Neural progenitor cell (in vitro differentiated cells): ENCODE measurements around the gene DIRAS1. TPM values are rescaled to one million over a fixed set of nuclear protein-coding genes. Genes with fewer than 3 reads are reported as not detected.

Experiments used
- DNase-seq: peaks from one replicate; pipeline ENCODE4 v3.0.0-alpha.2; 2016; ENCODE audit warnings: low spot score
- H2AFZ ChIP-seq: fragments of 200-600 bp; sonication (generic); replicated peaks from 2 replicates; pipeline ENCODE4 v1.6.1; 2016; ENCODE audit warnings: antibody characterized with exemption
- H3F3A ChIP-seq: fragments of 200-600 bp; sonication (generic); 2 replicates; pipeline ENCODE4 v1.6.1; 2016; ENCODE audit warnings: antibody characterized with exemption, low read depth
- H3K27ac ChIP-seq: fragments of 200-600 bp; sonication (generic); 2 replicates; pipeline ENCODE4 v1.5.1; 2016; ENCODE audit warnings: mild to moderate bottlenecking
- H3K27me3 ChIP-seq: fragments of 200-600 bp; sonication (generic); 2 replicates; pipeline ENCODE4 v1.6.1; 2016; ENCODE audit warnings: mild to moderate bottlenecking, moderate library complexity
- H3K36me3 ChIP-seq: fragments of 200-600 bp; sonication (generic); 2 replicates; pipeline ENCODE4 v1.5.1; 2016
- H3K4me1 ChIP-seq: fragments of 200-600 bp; sonication (generic); 2 replicates; pipeline ENCODE4 v1.6.1; 2016; ENCODE audit warnings: mixed run types
- H3K4me2 ChIP-seq: fragments of 200-600 bp; sonication (generic); 2 replicates; pipeline ENCODE4 v1.6.1; 2016
- H3K4me3 ChIP-seq: fragments of 200-600 bp; sonication (generic); 2 replicates; pipeline ENCODE4 v1.5.1; 2016
- H3K79me2 ChIP-seq: fragments of 200-600 bp; sonication (generic); 2 replicates; pipeline ENCODE4 v1.6.1; 2016; ENCODE audit warnings: low read depth
- H3K9ac ChIP-seq: fragments of 200-600 bp; sonication (generic); 2 replicates; pipeline ENCODE4 v1.6.1; 2016
- H3K9me3 ChIP-seq: fragments of 200-600 bp; sonication (generic); 2 replicates; pipeline ENCODE4 v1.5.1; 2016; ENCODE audit warnings: low read depth
- H4K20me1 ChIP-seq: fragments of 200-600 bp; sonication (generic); 2 replicates; pipeline ENCODE4 v1.6.1; 2016; ENCODE audit warnings: low read depth
- H3K27ac Mint-ChIP-seq: 3 replicates; pipeline ENCODE4 v1.8.0; 2021; ENCODE audit warnings: mixed read lengths
- H3K27me3 Mint-ChIP-seq: 2 replicates; pipeline ENCODE4 v1.8.0; 2022; ENCODE audit warnings: low read depth, mild to moderate bottlenecking, inconsistent platforms, moderate library complexity, mixed read lengths; ENCODE audit not compliant: insufficient read depth
- H3K36me3 Mint-ChIP-seq: 3 replicates; pipeline ENCODE4 v1.8.0; 2021; ENCODE audit warnings: mixed read lengths
- H3K4me1 Mint-ChIP-seq: 3 replicates; pipeline ENCODE4 v1.8.0; 2021; ENCODE audit warnings: mixed read lengths
- H3K4me3 Mint-ChIP-seq: 3 replicates; pipeline ENCODE4 v1.8.0; 2021; ENCODE audit warnings: mild to moderate bottlenecking, moderate library complexity, mixed read lengths
- H3K9me3 Mint-ChIP-seq: 3 replicates; pipeline ENCODE4 v1.8.0; 2020; ENCODE audit warnings: mixed read lengths
- CTCF ChIP-seq: fragments of 200-600 bp; sonication (generic); IDR thresholded peaks from 2 replicates; pipeline ENCODE4 v1.5.1; 2017; ENCODE audit warnings: antibody characterized with exemption, mild to moderate bottlenecking
- EZH2 ChIP-seq: fragments of 200-600 bp; sonication (generic); IDR thresholded peaks from 2 replicates; pipeline ENCODE4 v1.6.1; 2017; ENCODE audit warnings: antibody characterized with exemption, mild to moderate bottlenecking, moderate library complexity
- EZH2phosphoT487 ChIP-seq: fragments of 200-600 bp; sonication (generic); IDR thresholded peaks from 2 replicates; pipeline ENCODE4 v1.6.1; 2017; ENCODE audit warnings: antibody characterized with exemption
- total RNA-seq: library from RNA; depleted of rRNA; stranded (reverse); fragments of >200 nt; gene quantifications from 2 replicates; pipeline ENCODE4 v1.2.3, GENCODE V29; 2015; ENCODE audit warnings: low replicate concordance

The DIRAS1 gene
- total RNA-seq, 1 donor from 2014 or later: 2.7 TPM

DNA sequence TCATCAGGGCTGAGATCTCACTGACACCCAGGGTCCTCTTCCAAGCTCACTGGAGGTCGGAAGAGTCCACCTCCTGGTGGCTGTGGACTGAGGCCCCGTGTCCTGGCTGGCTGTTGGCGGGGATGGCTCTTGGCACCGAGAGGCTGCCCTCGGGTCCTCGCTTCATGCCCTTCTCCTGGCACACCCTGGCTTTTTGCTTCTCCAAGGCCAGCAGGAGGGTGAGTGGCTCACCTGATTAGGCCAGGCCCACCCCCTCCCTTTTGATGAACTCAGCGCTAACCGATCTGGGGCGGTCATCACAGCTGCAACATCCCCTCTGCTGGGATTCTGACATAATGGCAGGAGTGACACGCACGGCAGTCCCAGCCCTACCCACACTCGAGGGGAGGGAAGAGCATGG, 14.2 kb upstream of the DIRAS1 start:
- H3K9me3 Mint-ChIP-seq: no peaks in the 10 kb centered on the region

GRCh38 chr19:2734589-2735288, 13.6 kb upstream of the DIRAS1 start:
- Histone ChIP-seq H3K79me2 (peaks cover 6% of the 10 kb centered on the region), H3K27ac (no peak overlapping the region), H3K4me1 (no peaks in the 10 kb centered on the region), H3K4me2 (no peak overlapping the region), H3K36me3 (no peaks in the 10 kb centered on the region), H3K4me3 (no peak overlapping the region), H4K20me1 (peaks cover 12% of the 10 kb centered on the region), H3F3A (peaks cover 6% of the 10 kb centered on the region), H2AFZ (no peak overlapping the region), H3K9me3 (no peaks in the 10 kb centered on the region), H3K27me3 (no peaks in the 10 kb centered on the region), H3K9ac (no peak overlapping the region)
- peaks cover 15% of the 10 kb centered on the region for H3K4me1 Mint-ChIP-seq
- DNase-seq: no peak
- peaks cover 13% of the 10 kb centered on the region for H3K36me3 Mint-ChIP-seq
- no peak overlapping the region for H3K4me3 Mint-ChIP-seq
- peaks cover 2% of the 10 kb centered on the region for H3K27me3 Mint-ChIP-seq
- no peak overlapping the region for H3K27ac Mint-ChIP-seq
- no peak for TF ChIP-seq EZH2
- no peak for TF ChIP-seq CTCF
- TF ChIP-seq EZH2phosphoT487: no peak
- H3K9me3 Mint-ChIP-seq: no peaks in the 10 kb centered on the region

More for the DNA sequence above, 14.2 kb upstream of the DIRAS1 start:
- Histone ChIP-seq H2AFZ (no peak overlapping the region), H4K20me1 (peaks cover 14% of the 10 kb centered on the region), H3K27me3 (no peaks in the 10 kb centered on the region), H3K4me3 (no peak overlapping the region), H3K79me2 (peaks cover 6% of the 10 kb centered on the region), H3K9ac (no peak overlapping the region), H3K27ac (no peak overlapping the region), H3K4me1 (no peaks in the 10 kb centered on the region), H3K36me3 (no peaks in the 10 kb centered on the region), H3F3A (peaks cover 6% of the 10 kb centered on the region), H3K9me3 (no peaks in the 10 kb centered on the region), H3K4me2 (no peak overlapping the region)
- H3K4me3 Mint-ChIP-seq: no peak overlapping the region
- no peak overlapping the region for H3K27ac Mint-ChIP-seq
- DNase-seq: no peak
- H3K4me1 Mint-ChIP-seq: peaks cover 18% of the 10 kb centered on the region
- TF ChIP-seq CTCF: no peak
- no peak for TF ChIP-seq EZH2
- no peak for TF ChIP-seq EZH2phosphoT487
- peaks cover 13% of the 10 kb centered on the region for H3K36me3 Mint-ChIP-seq
- peaks cover 2% of the 10 kb centered on the region for H3K27me3 Mint-ChIP-seq

GRCh38 chr19:2733930-2734588, 12.9 kb upstream of the DIRAS1 start:
- Mint-ChIP-seq H3K4me1 (peaks cover 11% of the 10 kb centered on the region), H3K27ac (no peak overlapping the region), H3K36me3 (peaks cover 13% of the 10 kb centered on the region), H3K4me3 (no peak overlapping the region), H3K9me3 (no peaks in the 10 kb centered on the region), H3K27me3 (peaks cover 2% of the 10 kb centered on the region)
- Histone ChIP-seq H2AFZ (no peak overlapping the region), H3K4me3 (no peak overlapping the region), H3K36me3 (no peaks in the 10 kb centered on the region), H3K9me3 (no peaks in the 10 kb centered on the region), H4K20me1 (peaks cover 12% of the 10 kb centered on the region), H3K4me2 (no peak overlapping the region), H3F3A (peaks cover under 1% of the 10 kb centered on the region), H3K27me3 (no peaks in the 10 kb centered on the region), H3K79me2 (peaks cover under 1% of the 10 kb centered on the region), H3K4me1 (no peaks in the 10 kb centered on the region), H3K27ac (no peak overlapping the region), H3K9ac (no peak overlapping the region)
- no peak for DNase-seq
- no peak for TF ChIP-seq CTCF
- TF ChIP-seq EZH2phosphoT487: no peak
- TF ChIP-seq EZH2: no peak
